ENCODE measurements around the gene INO80E. TPM values are rescaled to one million over a fixed set of nuclear protein-coding genes. Genes with fewer than 3 reads are reported as not detected.

INO80E gene
- polyA plus RNA-seq, 2 of the 4 experiments (the other 2 are of a cell fraction) = 41.3 to 89.0 TPM

DNA sequence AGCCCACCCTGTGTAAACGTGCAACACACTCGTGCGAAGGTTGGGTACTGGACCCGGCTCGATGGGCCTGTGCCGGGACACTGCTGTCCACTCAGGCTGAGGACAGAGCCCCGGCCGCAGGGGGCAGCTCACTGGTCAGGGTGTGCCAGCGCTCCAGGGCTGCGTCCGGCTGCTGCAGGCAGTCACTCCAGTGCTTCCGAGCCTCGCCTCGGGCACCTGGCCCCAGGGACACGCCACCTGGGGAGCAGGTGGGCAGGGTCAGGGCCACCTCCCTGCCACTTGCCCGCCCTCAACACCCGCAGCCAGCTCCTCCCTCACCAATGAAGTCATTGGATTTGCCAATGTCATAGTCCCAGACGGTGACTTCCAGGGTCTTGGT, 10.0 kb downstream of the INO80E start:
- Histone ChIP-seq H3K4me3 (no peak overlapping the region), H3K4me2 (no peak overlapping the region), H3K4me1 (peaks cover 11% of the 10 kb centered on the region; the same call in 2 of the 3 replicates), H3K9me3 (no peaks in the 10 kb centered on the region), H3K27ac (no peak overlapping the region)
- WGBS (ENCODE audit: missing lambda C conversion rate) = 86% methylated on average over 11 of the region's 18 CpGs
- no peak for ATAC-seq
- ChIA-PET POLR2A (interaction anchor here (0.8 to 2.0 kb wide), 2 partner anchors 62 to 107 kb away, joined by 3 to 7 read pairs; partner anchors contain the start of gene SEZ6L2), CTCF (interaction anchor here (0.5 to 3.8 kb wide), 46 partner anchors 11 to 327 kb away, joined by 3 to 41 read pairs (median 5); partner anchors contain the start of genes ASPHD1, CDIPT, HIRIP3 and INO80E)
- FAIRE-seq = no peak
- DNase-seq (ENCODE audit: low read depth in 1 of 2, low spot score in 1 of 2) = no peak
- TF ChIP-seq, protein P1, sequence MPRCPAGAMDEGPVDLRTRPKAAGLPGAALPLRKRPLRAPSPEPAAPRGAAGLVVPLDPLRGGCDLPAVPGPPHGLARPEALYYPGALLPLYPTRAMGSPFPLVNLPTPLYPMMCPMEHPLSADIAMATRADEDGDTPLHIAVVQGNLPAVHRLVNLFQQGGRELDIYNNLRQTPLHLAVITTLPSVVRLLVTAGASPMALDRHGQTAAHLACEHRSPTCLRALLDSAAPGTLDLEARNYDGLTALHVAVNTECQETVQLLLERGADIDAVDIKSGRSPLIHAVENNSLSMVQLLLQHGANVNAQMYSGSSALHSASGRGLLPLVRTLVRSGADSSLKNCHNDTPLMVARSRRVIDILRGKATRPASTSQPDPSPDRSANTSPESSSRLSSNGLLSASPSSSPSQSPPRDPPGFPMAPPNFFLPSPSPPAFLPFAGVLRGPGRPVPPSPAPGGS (IDR thresholded peaks at IDR 0.05) = no peak
- no peak for TF ChIP-seq HOXA7 (CRISPR knock-in tag; IDR thresholded peaks at IDR 0.05)
- no peak for TF ChIP-seq TP53 (CRISPR knock-in tag; IDR thresholded peaks at IDR 0.05)

GRCh38 chr16:30006659-30007377, 10.8 kb downstream of the INO80E start:
- Histone ChIP-seq H3K4me2 (no peak overlapping the region), H3K27ac (no peak overlapping the region), H3K9me3 (no peaks in the 10 kb centered on the region), H3K4me1 (peaks cover 11% of the 10 kb centered on the region; the same call in 2 of the 3 replicates), H3K4me3 (no peak overlapping the region)
- WGBS (ENCODE audit: missing lambda C conversion rate) = 92% methylated on average over 32 of the region's 34 CpGs
- FAIRE-seq = no peak
- no peak for DNase-seq (ENCODE audit: low read depth in 1 of 2, low spot score in 1 of 2)
- ATAC-seq = no peak
- TF ChIP-seq, protein P2, sequence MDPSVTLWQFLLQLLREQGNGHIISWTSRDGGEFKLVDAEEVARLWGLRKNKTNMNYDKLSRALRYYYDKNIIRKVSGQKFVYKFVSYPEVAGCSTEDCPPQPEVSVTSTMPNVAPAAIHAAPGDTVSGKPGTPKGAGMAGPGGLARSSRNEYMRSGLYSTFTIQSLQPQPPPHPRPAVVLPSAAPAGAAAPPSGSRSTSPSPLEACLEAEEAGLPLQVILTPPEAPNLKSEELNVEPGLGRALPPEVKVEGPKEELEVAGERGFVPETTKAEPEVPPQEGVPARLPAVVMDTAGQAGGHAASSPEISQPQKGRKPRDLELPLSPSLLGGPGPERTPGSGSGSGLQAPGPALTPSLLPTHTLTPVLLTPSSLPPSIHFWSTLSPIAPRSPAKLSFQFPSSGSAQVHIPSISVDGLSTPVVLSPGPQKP (IDR thresholded peaks at IDR 0.05; ENCODE audit: low read depth, low read length) = no peak
- TF ChIP-seq POLR2A (IDR thresholded peaks at IDR 0.05; ENCODE audit: low read length) = no peak
- TF ChIP-seq HOXB5 (CRISPR knock-in tag; IDR thresholded peaks at IDR 0.05) = no peak
- POLR2A ChIA-PET = interaction anchor here (1.1 kb wide), 1 partner anchor 81 kb away, joined by 4 read pairs; the partner anchor contains the start of gene KCTD13
- CTCF ChIA-PET = interaction anchor here (0.8 to 3.8 kb wide), 25 partner anchors 12 to 315 kb away, joined by 3 to 41 read pairs (median 6); partner anchors contain the start of genes ASPHD1, CDIPT, HIRIP3 and INO80E

DNA sequence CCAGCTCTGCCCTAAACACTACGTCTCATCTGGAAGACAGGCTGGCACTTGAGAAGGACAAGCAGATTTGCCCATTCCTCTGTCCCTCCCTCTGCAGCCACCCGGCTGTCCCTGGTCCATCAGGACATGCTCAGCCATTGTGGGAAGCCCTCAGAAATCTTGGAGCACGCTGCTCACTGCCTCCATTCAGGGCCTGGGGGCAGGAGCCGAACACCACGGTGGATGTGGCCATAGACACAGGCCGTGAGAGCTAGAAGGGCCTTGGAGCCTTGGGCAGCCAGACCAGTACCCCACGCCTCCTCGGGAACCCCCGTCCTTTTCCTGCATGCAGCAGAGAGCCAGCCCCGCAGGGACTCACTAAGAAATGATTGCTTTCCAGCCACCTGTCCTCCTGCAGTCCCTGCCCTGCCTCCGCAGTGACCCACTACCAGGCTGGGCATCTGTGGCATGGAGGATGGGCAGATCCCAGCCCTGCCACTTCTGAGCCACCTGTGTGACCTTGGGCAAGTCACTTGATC, 11.4 kb downstream of the INO80E start:
- no peak for FAIRE-seq
- H3K9me3 ChIP-seq = no peaks in the 10 kb centered on the region
- ChIA-PET CTCF (interaction anchor here (0.6 to 3.2 kb wide), 12 partner anchors 14 to 316 kb away, joined by 3 to 12 read pairs (median 5); partner anchors contain the start of genes CDIPT, TAOK2 and TMEM219), POLR2A (interaction anchor here (1.1 kb wide), 1 partner anchor 82 kb away, joined by 4 read pairs; the partner anchor contains the start of gene KCTD13)
- TF ChIP-seq, protein P1 (IDR thresholded peaks at IDR 0.05) = no peak
- no peak for TF ChIP-seq KDM5A (IDR thresholded peaks at IDR 0.05)
- no peak overlapping the region for H3K4me2 ChIP-seq
- no peak overlapping the region for H3K27ac ChIP-seq
- DNase-seq (ENCODE audit: low read depth in 1 of 2, low spot score in 1 of 2) = no peak
- H3K4me3 ChIP-seq = no peak overlapping the region
- peaks cover 11% of the 10 kb centered on the region; the same call in 2 of the 3 replicates for H3K4me1 ChIP-seq
- WGBS (ENCODE audit: missing lambda C conversion rate) = 78% methylated on average over 11 of the region's 11 CpGs
- no peak for ATAC-seq

GRCh38 chr16:30009085-30009862, 13.2 kb downstream of the INO80E start:
- ATAC-seq = peak in 1 of 2 experiments; percentile 7; a peak in 2 of 6 replicates
- H3K4me1 ChIP-seq = peaks cover 11% of the 10 kb centered on the region; the same call in 2 of the 3 replicates
- CTCF ChIA-PET = interaction anchor here (1.0 to 3.2 kb wide), 7 partner anchors 12 to 148 kb away, joined by 3 to 9 read pairs (median 5); partner anchors contain the start of genes ASPHD1 and CDIPT
- 82% methylated on average over 23 of the region's 26 CpGs for WGBS (ENCODE audit: missing lambda C conversion rate)
- DNase-seq (ENCODE audit: low read depth in 1 of 2, low spot score in 1 of 2) = no peak
- no peak overlapping the region for H3K4me3 ChIP-seq
- H3K4me2 ChIP-seq = no peak overlapping the region
- H3K27ac ChIP-seq = no peak overlapping the region
- no peaks in the 10 kb centered on the region for H3K9me3 ChIP-seq
- no peak for FAIRE-seq
- POLR2A ChIA-PET = no interaction called here
- TF ChIP-seq BHLHE40 (IDR thresholded peaks at IDR 0.05; ENCODE audit: low read depth, low read length) = no peak
- TF ChIP-seq RFX5 (IDR thresholded peaks at IDR 0.05) = no peak
- TF ChIP-seq HOXA7 (CRISPR knock-in tag; IDR thresholded peaks at IDR 0.05) = no peak
- no peak for TF ChIP-seq EHMT2 (IDR thresholded peaks at IDR 0.05; ENCODE audit: low read depth)
- no peak for TF ChIP-seq FOSL2 (IDR thresholded peaks at IDR 0.05)
- no peak for TF ChIP-seq FOSL2 (CRISPR knock-in tag; IDR thresholded peaks at IDR 0.05)
- no peak for TF ChIP-seq EHF (CRISPR knock-in tag; IDR thresholded peaks at IDR 0.05)
- no peak for TF ChIP-seq NFE2L2 (conservative IDR thresholded peaks at IDR 0.05; ENCODE audit: low read length)
- no peak for TF ChIP-seq CTCF (IDR thresholded peaks at IDR 0.05)
- TF ChIP-seq POLR2A (IDR thresholded peaks at IDR 0.05; ENCODE audit: low read length) = no peak
- TF ChIP-seq HDAC2 (IDR thresholded peaks at IDR 0.05) = no peak
- TF ChIP-seq GATA3 (IDR thresholded peaks at IDR 0.05; ENCODE audit: borderline replicate concordance) = no peak
- TF ChIP-seq CHD2 (IDR thresholded peaks at IDR 0.05; ENCODE audit: low read length, partially characterized antibody) = no peak
- no peak for TF ChIP-seq ZC3H11A (IDR thresholded peaks at IDR 0.05)
- TF ChIP-seq NR3C1 (IDR thresholded peaks at IDR 0.05) = no peak
- TF ChIP-seq, protein P3, sequence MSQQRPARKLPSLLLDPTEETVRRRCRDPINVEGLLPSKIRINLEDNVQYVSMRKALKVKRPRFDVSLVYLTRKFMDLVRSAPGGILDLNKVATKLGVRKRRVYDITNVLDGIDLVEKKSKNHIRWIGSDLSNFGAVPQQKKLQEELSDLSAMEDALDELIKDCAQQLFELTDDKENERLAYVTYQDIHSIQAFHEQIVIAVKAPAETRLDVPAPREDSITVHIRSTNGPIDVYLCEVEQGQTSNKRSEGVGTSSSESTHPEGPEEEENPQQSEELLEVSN (IDR thresholded peaks at IDR 0.05; ENCODE audit: borderline replicate concordance, low read depth) = no peak

Measured in A549 (cell line).